Measurements from ENCODE around the gene DFFA. TPM values are rescaled to one million over a fixed set of nuclear protein-coding genes. Genes with fewer than 3 reads are reported as not detected.

DFFA gene
- total and polyA plus RNA-seq, 9 of the 15 experiments (the other 6 are each of a cell fraction or from before 2014, with no cell fraction given) = 39.6 to 74.8 (median 59.2) TPM

GRCh38 chr1:10434590-10434989 is 37.7 kb downstream of the DFFA start:
- 76% methylated on average over 5 of the region's 5 CpGs for WGBS (ENCODE audit: insufficient coverage, low coverage, missing lambda C conversion rate)
- no TSS peak for BruUV-seq (replicated peaks)
- H3K79me2 ChIP-seq (ENCODE audit: control insufficient read depth, insufficient read depth, low read length) = peaks cover 12% of the 10 kb centered on the region; the same call in 2 of the 3 replicates
- FAIRE-seq (no peak), DNase-seq (ENCODE audit: extremely low read depth in 1 of 4, low spot score in 3 of 4) (no peak), ATAC-seq (no peak)
- H3K4me2 ChIP-seq (ENCODE audit: insufficient read depth, low read length) = no peak overlapping the region
- in situ Hi-C loops (cut with MboI) = loop anchor here (5.0 kb wide), 1 partner anchor 58 kb away; no protein-coding TSS in a partner anchor
- H3K36me3 ChIP-seq (ENCODE audit: control insufficient read depth, insufficient read depth, low read length) = no peaks in the 10 kb centered on the region
- H4K20me1 ChIP-seq (replicated peaks; ENCODE audit: control insufficient read depth, insufficient read depth, low read length) = no peaks in the 10 kb centered on the region
- H3K9ac ChIP-seq (ENCODE audit: insufficient read depth in 1 of 2, low read depth in 2 of 2, low read length in 2 of 2) = no peak overlapping the region
- H3K9me3 ChIP-seq (replicated peaks; ENCODE audit: control insufficient read depth, insufficient read depth, low read depth, low read length) = no peaks in the 10 kb centered on the region
- H2AFZ ChIP-seq (ENCODE audit: low read depth, low read length) = no peak overlapping the region
- peaks cover 9 to 17% of the 10 kb centered on the region in 2 experiments; a peak in 4 of 5 replicates for H3K4me1 ChIP-seq (replicated peaks in 1 of 2; ENCODE audit: control insufficient read depth in 2 of 2, insufficient read depth in 2 of 2, low read length in 2 of 2)
- H3K27ac ChIP-seq (ENCODE audit: extremely low read depth, low read depth, low read length) = no peak overlapping the region
- intact Hi-C loops (cut with micrococcal nuclease) = no loop called here
- ChIA-PET CTCF (ENCODE audit: low intra/inter-chr PET ratio) (no interaction called here), POLR2A (interaction anchor here (1.3 to 1.9 kb wide), 3 partner anchors 8 to 16 kb away, joined by 3 to 9 read pairs (median 4); partner anchors contain the start of gene CORT)
- no peak overlapping the region for H3K4me3 ChIP-seq
- H3K27me3 ChIP-seq (ENCODE audit: control insufficient read depth in 2 of 2, insufficient read depth in 2 of 2, low read length in 2 of 2) = no peaks in the 10 kb centered on the region
- peaks cover 3% of the 10 kb centered on the region for H3K9me1 ChIP-seq (ENCODE audit: control insufficient read depth, insufficient read depth, low read length)
- TF ChIP-seq HINFP (tag; conservative IDR thresholded peaks at IDR 0.05; ENCODE audit: low read depth) (no peak), ZNF232 (CRISPR knock-in tag; IDR thresholded peaks at IDR 0.05) (no peak), CHD7 (IDR thresholded peaks at IDR 0.05; ENCODE audit: low read depth, low read length) (no peak), KDM4B (IDR thresholded peaks at IDR 0.05; ENCODE audit: borderline replicate concordance in 2 of 2, low read depth in 1 of 2) (no peak), NRF1 (conservative IDR thresholded peaks at IDR 0.05 in 1 of 2, IDR thresholded peaks at IDR 0.05 in 1 of 2) (no peak), THRA (IDR thresholded peaks at IDR 0.05) (no peak), HNRNPL (IDR thresholded peaks at IDR 0.05; ENCODE audit: low read depth, low read length) (no peak)

Data from K562 (cell line).